Panc1 (cell line): Measurements from ENCODE around the gene JADE1.

Source experiments
- POLR2AphosphoS5 ChIP-seq: IDR thresholded peaks from 2 replicates; pipeline ENCODE4 v1.6.1; 2012; ENCODE audit warnings: mild to moderate bottlenecking, low read depth, low read length, moderate library complexity
- TCF7L2 ChIP-seq: IDR thresholded peaks from 2 replicates; pipeline ENCODE4 v1.6.1; 2011; ENCODE audit warnings: mild to moderate bottlenecking, low read depth, low read length, inconsistent platforms
- TF ChIP-seq, protein P1 (sequence below): fragments of 450-650 bp; IDR thresholded peaks from 2 replicates; pipeline ENCODE4 v1.5.1; 2017; ENCODE audit warnings: mild to moderate bottlenecking
- TF ChIP-seq, protein P2 (sequence below), 2 experiments: IDR thresholded peaks; 2 replicates each; pipeline ENCODE4 v1.6.1; 2011 to 2012; ENCODE audit warnings: low read depth in 2 of 2, control low read depth in 1 of 2, low read length in 1 of 2, mild to moderate bottlenecking in 1 of 2, moderate library complexity in 1 of 2; ENCODE audit not compliant: insufficient read depth in 1 of 2

DNA sequence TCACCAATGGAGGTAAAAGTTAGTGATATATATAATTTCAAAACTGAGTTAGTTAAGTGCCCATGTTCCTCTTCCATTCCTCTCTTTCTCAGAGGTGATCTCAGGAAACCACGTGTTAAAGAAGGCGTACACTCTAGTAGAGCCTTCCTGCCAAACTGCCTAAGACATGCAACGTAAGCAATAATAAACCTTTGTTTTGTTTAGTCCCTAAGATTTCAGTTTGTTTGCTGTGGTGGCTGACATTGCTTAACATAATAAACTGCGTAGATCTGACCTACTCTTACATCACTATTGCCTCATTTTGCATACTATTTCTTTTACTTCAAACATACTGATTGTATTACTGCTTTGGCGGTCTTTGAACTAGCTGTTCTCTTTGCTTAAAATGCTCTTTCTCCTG is 99.2 kb downstream of the JADE1 start:
- TF ChIP-seq, protein P1, sequence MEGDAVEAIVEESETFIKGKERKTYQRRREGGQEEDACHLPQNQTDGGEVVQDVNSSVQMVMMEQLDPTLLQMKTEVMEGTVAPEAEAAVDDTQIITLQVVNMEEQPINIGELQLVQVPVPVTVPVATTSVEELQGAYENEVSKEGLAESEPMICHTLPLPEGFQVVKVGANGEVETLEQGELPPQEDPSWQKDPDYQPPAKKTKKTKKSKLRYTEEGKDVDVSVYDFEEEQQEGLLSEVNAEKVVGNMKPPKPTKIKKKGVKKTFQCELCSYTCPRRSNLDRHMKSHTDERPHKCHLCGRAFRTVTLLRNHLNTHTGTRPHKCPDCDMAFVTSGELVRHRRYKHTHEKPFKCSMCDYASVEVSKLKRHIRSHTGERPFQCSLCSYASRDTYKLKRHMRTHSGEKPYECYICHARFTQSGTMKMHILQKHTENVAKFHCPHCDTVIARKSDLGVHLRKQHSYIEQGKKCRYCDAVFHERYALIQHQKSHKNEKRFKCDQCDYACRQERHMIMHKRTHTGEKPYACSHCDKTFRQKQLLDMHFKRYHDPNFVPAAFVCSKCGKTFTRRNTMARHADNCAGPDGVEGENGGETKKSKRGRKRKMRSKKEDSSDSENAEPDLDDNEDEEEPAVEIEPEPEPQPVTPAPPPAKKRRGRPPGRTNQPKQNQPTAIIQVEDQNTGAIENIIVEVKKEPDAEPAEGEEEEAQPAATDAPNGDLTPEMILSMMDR, result no peak
- TF ChIP-seq, protein P2, sequence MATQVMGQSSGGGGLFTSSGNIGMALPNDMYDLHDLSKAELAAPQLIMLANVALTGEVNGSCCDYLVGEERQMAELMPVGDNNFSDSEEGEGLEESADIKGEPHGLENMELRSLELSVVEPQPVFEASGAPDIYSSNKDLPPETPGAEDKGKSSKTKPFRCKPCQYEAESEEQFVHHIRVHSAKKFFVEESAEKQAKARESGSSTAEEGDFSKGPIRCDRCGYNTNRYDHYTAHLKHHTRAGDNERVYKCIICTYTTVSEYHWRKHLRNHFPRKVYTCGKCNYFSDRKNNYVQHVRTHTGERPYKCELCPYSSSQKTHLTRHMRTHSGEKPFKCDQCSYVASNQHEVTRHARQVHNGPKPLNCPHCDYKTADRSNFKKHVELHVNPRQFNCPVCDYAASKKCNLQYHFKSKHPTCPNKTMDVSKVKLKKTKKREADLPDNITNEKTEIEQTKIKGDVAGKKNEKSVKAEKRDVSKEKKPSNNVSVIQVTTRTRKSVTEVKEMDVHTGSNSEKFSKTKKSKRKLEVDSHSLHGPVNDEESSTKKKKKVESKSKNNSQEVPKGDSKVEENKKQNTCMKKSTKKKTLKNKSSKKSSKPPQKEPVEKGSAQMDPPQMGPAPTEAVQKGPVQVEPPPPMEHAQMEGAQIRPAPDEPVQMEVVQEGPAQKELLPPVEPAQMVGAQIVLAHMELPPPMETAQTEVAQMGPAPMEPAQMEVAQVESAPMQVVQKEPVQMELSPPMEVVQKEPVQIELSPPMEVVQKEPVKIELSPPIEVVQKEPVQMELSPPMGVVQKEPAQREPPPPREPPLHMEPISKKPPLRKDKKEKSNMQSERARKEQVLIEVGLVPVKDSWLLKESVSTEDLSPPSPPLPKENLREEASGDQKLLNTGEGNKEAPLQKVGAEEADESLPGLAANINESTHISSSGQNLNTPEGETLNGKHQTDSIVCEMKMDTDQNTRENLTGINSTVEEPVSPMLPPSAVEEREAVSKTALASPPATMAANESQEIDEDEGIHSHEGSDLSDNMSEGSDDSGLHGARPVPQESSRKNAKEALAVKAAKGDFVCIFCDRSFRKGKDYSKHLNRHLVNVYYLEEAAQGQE (IDR thresholded peaks at IDR 0.05; ENCODE audit: insufficient read depth in 1 of 2, low read depth in 2 of 2, low read length in 1 of 2), result no peak
- TF ChIP-seq POLR2AphosphoS5, result no peak
- no peak for TF ChIP-seq TCF7L2
